A673 (cell line): ENCODE measurements around the gene SEPTIN10. TPM values are rescaled to one million over a fixed set of nuclear protein-coding genes. Genes with fewer than 3 reads are reported as not detected.
"Not testable (repeated sequence)": the region's sequence is repeated elsewhere in the genome, so short reads cannot be mapped to it uniquely, and the experiment has no call there.

ENCODE experiments used
- BruUV-seq: library from RNA; stranded (reverse); fragments of 400-500 nt; replicated peaks from 2 replicates; lab custom pipeline; 2021; lab: Mats Ljungman, UMichigan
- CTCF ChIA-PET: fragments of 300-600 bp; sonication (Branson Sonifier 250); formaldehyde crosslinking; loops from one replicate; lab custom pipeline; 2022; ENCODE audit warnings: antibody characterized with exemption; lab: Charles Lee
- POLR2A ChIA-PET: fragments of 300-600 bp; sonication (Branson Sonifier 250); formaldehyde crosslinking; loops from one replicate; lab custom pipeline; 2022; ENCODE audit warnings: antibody characterized with exemption; ENCODE audit not compliant: low non-redundant PET; lab: Charles Lee
- DNase-seq: peaks from one replicate; pipeline ENCODE4 v3.0.0-alpha.2; 2015; ENCODE audit warnings: low spot score
- H3K27ac ChIP-seq: fragments of 200-600 bp; sonication (generic); 2 replicates; pipeline ENCODE4 v1.5.1; 2016; ENCODE audit warnings: mixed run types, low read depth, mild to moderate bottlenecking, mixed read lengths, antibody characterized with exemption, low read length; ENCODE audit not compliant: poor library complexity, severe bottlenecking
- H3K27me3 ChIP-seq: fragments of 200-600 bp; sonication (generic); replicated peaks from 2 replicates; pipeline ENCODE4 v1.6.1; 2017; ENCODE audit warnings: mixed run types, low read depth, mild to moderate bottlenecking, mixed read lengths, antibody characterized with exemption, low read length; ENCODE audit not compliant: insufficient read depth, poor library complexity
- H3K36me3 ChIP-seq: fragments of 200-600 bp; sonication (generic); 2 replicates; pipeline ENCODE4 v1.6.1; 2016; ENCODE audit warnings: mixed run types, mild to moderate bottlenecking, mixed read lengths, antibody characterized with exemption, low read length; ENCODE audit not compliant: insufficient read depth, poor library complexity, severe bottlenecking
- H3K4me1 ChIP-seq: fragments of 200-600 bp; sonication (generic); 2 replicates; pipeline ENCODE4 v1.6.1; 2017; ENCODE audit warnings: mixed run types, mild to moderate bottlenecking, mixed read lengths, antibody characterized with exemption, low read length; ENCODE audit not compliant: insufficient read depth, poor library complexity, severe bottlenecking
- H3K4me3 ChIP-seq: fragments of 200-600 bp; sonication (generic); 2 replicates; pipeline ENCODE4 v1.5.1; 2016; ENCODE audit warnings: low read depth, mixed run types, mild to moderate bottlenecking, mixed read lengths, low read length; ENCODE audit not compliant: poor library complexity, severe bottlenecking
- H3K9me3 ChIP-seq: fragments of 200-600 bp; sonication (generic); 2 replicates; pipeline ENCODE4 v1.6.1; 2016; ENCODE audit warnings: mixed run types, low read depth, mild to moderate bottlenecking, mixed read lengths, antibody characterized with exemption, low read length; ENCODE audit not compliant: poor library complexity, severe bottlenecking
- CTCF ChIP-seq: fragments of 300-800, 200-600 bp; sonication (generic); conservative IDR thresholded peaks from 2 replicates; pipeline ENCODE4 v1.5.1; 2017; ENCODE audit warnings: low read depth, mild to moderate bottlenecking, antibody characterized with exemption, low read length, moderate library complexity, mixed read lengths
- EZH2 ChIP-seq: fragments of 200-600 bp; sonication (generic); IDR thresholded peaks from 2 replicates; pipeline ENCODE4 v1.6.1; 2017; ENCODE audit warnings: borderline replicate concordance, low read depth, mild to moderate bottlenecking, mixed read lengths, antibody characterized with exemption, low read length; ENCODE audit not compliant: poor library complexity, severe bottlenecking
- intact Hi-C: fragments of 100-400 bp; cut with micrococcal nuclease; formaldehyde crosslinking; loops from one replicate; pipeline ENCODE4 v1.10.0; 2022; ENCODE audit not compliant: unreplicated experiment
- total RNA-seq: library from RNA; stranded (reverse); gene quantifications from 2 replicates; pipeline ENCODE4 v1.2.3, GENCODE V29; 2021

SEPTIN10 gene
- total RNA-seq, 1 experiment from 2014 or later: 118 TPM

- Histone ChIP-seq H3K4me3 (no peak overlapping the region), H3K27me3 (no peaks in the 10 kb centered on the region), H3K4me1 (no peaks in the 10 kb centered on the region), H3K27ac (no peak overlapping the region), H3K36me3 (peaks cover 18% of the 10 kb centered on the region), H3K9me3 (no peaks in the 10 kb centered on the region)
- intact Hi-C loops: no loop called here
- DNase-seq: no peak
- TF ChIP-seq EZH2 (no peak), CTCF (no peak)
- CTCF ChIA-PET: no interaction called here
- POLR2A ChIA-PET: no interaction called here
- BruUV-seq: no TSS peak
Measured at GRCh38 chr2:109586687-109587086, 27.1 kb downstream of the SEPTIN10 start.

GRCh38 chr2:109582928-109583895 lies 30.6 kb downstream of the SEPTIN10 start:
- TF ChIP-seq CTCF (peak; percentile 20; the same call in 1 of the 2 replicates), EZH2 (no peak)
- Histone ChIP-seq H3K9me3 (no peaks in the 10 kb centered on the region), H3K4me1 (no peaks in the 10 kb centered on the region), H3K27ac (no peak overlapping the region), H3K4me3 (no peak overlapping the region), H3K36me3 (peaks cover 10% of the 10 kb centered on the region), H3K27me3 (no peaks in the 10 kb centered on the region)
- no TSS peak for BruUV-seq
- intact Hi-C loops: no loop called here
- POLR2A ChIA-PET: no interaction called here
- CTCF ChIA-PET: no interaction called here
- peak; percentile 63 for DNase-seq

- POLR2A ChIA-PET: not testable (repeated sequence)
Measured at GRCh38 chr2:109577630-109578029, 36.1 kb downstream of the SEPTIN10 start.

More at GRCh38 chr2:109577630-109578029, 36.1 kb downstream of the SEPTIN10 start:
- intact Hi-C loops, H3K9me3 ChIP-seq, H3K4me3 ChIP-seq, BruUV-seq, H3K27ac ChIP-seq, H3K4me1 ChIP-seq, H3K27me3 ChIP-seq, CTCF ChIA-PET, DNase-seq: not testable (repeated sequence)
- peaks cover 11% of the 10 kb centered on the region for H3K36me3 ChIP-seq
